ENCODE results near the gene CNOT11.

CNOT11 gene

DNA sequence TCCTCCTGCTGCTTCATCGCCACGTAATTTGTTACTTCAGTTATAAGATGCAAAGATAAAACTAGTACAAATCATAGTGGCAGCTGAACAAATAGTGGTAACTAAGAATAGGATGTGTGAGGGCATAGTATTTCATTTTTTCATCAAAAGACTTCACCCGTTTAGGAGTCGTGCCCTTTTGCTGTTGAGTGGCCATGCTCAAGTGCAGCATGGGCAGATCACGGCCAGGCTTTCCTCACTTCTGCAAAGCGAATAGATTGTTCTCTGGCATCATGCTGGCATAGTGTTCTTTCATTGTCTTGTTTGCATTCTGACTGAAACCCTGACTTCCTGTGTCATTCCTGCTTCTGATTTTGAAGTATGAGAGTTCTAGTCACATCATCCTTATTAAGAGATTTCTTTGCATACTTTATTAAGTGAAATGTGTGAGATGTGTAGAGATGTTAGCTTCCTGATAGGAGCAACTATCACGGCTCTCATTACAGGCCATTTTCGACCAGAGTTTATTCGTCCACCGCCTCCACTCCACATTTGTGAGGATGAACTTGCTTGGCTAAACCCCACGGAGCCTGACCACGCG, 11.8 kb downstream of the CNOT11 start:
- TF ChIP-seq, protein P1, sequence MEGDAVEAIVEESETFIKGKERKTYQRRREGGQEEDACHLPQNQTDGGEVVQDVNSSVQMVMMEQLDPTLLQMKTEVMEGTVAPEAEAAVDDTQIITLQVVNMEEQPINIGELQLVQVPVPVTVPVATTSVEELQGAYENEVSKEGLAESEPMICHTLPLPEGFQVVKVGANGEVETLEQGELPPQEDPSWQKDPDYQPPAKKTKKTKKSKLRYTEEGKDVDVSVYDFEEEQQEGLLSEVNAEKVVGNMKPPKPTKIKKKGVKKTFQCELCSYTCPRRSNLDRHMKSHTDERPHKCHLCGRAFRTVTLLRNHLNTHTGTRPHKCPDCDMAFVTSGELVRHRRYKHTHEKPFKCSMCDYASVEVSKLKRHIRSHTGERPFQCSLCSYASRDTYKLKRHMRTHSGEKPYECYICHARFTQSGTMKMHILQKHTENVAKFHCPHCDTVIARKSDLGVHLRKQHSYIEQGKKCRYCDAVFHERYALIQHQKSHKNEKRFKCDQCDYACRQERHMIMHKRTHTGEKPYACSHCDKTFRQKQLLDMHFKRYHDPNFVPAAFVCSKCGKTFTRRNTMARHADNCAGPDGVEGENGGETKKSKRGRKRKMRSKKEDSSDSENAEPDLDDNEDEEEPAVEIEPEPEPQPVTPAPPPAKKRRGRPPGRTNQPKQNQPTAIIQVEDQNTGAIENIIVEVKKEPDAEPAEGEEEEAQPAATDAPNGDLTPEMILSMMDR (IDR thresholded peaks at IDR 0.05), result no peak
- no peak for DNase-seq (ENCODE audit: low spot score)
- no peak overlapping the region for H3K4me3 ChIP-seq
- H3K27ac ChIP-seq, result no peak overlapping the region

- TF ChIP-seq, protein P1 (IDR thresholded peaks at IDR 0.05), result no peak
- Histone ChIP-seq H3K27ac (no peak overlapping the region), H3K4me3 (no peak overlapping the region)
- DNase-seq (ENCODE audit: low spot score), result no peak
Observed at GRCh38 chr2:101265893-101266499, 13.3 kb downstream of the CNOT11 start.

DNA sequence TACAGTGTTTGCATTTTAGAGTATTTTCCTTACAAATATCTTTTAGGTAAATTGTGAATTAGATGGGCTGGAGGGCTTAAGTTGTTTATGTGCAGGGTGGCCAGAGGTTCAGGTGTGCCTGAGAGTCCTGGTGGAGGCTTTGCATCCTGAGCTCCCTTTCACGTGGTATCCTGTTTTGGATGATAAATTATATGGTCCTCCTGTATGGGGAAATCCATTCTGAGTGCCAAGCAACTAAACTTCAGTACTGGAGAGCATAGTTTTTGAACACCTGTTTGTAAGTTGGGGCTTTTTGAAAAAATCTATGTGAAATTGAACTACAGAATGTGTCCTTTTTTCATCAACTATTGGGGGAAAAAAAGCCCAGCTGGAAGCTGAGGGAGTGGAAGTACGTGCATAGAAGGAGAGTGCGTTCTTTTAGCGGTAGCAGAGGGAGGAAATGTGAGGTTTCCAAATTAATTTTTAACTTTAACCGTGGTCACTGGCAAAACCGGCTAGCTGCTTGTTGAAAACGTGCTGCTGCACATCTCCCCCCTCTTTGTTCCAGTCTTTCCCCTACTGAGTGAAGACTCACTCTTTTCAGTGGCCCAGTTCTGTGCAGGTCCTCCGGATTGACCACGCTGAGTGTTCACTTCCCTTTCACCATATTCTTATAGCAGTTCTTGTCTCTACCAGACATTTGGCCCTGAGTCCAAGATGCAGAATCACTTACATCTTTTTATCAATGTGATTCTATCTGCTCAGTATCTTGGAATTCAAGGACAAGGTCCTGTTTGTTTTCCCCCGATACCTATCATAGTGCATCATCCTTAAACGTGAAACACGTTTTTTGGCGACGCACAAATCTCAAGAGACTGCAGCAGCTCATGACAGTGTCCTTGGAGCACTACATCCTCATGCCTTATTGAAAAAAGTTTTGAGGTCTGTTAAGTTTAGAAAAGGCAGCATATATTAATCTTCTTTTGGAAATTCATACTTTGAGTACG, 15.3 kb downstream of the CNOT11 start:
- DNase-seq (ENCODE audit: low spot score), result no peak
- H3K27ac ChIP-seq, result no peak overlapping the region
- TF ChIP-seq, protein P1 (IDR thresholded peaks at IDR 0.05), result no peak
- no peak overlapping the region for H3K4me3 ChIP-seq

DNA sequence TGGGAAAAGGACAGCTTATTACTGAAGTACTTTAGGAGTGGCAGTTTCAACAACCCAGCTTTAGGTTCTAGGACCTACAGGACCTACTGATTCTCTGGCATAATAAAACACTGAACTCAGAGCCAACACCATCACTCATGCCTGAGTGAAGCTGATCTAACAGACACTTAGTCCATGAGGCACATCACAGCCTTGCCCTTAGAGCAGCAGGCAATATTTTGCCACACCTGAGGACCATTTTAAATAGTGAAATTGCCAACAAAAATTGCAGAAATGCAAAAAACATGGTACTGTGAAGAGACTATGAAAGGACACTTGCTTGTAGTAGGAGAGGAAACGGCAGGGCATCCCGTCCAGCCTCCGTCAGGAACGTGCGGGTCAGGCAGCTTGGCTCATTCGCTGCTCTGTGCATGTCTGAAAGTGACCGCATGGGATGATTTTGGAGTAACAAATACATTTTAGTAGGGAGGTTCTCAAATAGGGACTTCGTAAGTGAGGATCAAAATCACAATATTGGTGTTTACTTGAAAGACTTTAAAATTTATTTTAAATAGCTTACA, 18.1 kb downstream of the CNOT11 start:
- TF ChIP-seq, protein P1 (IDR thresholded peaks at IDR 0.05), result no peak
- no peak overlapping the region for H3K4me3 ChIP-seq
- no peak overlapping the region for H3K27ac ChIP-seq
- DNase-seq (ENCODE audit: low spot score), result no peak

GRCh38 chr2:101272045-101272784, 19.5 kb downstream of the CNOT11 start:
- DNase-seq (ENCODE audit: low spot score), result no peak
- TF ChIP-seq, protein P1 (IDR thresholded peaks at IDR 0.05), result no peak
- Histone ChIP-seq H3K4me3 (no peak overlapping the region), H3K27ac (no peak overlapping the region)

- H3K27ac ChIP-seq, result no peak overlapping the region
- TF ChIP-seq, protein P1 (IDR thresholded peaks at IDR 0.05), result no peak
- no peak for DNase-seq (ENCODE audit: low spot score)
- no peak overlapping the region for H3K4me3 ChIP-seq
Observed at GRCh38 chr2:101273056-101273455, 20.4 kb downstream of the CNOT11 start.
